GM21423 (cell line): ENCODE results near the gene SLC10A3.
"Not testable (repeated sequence)": the region's sequence is repeated elsewhere in the genome, so short reads cannot be mapped to it uniquely, and the experiment has no call there.

Experiments used
- ATAC-seq: cut with Tn5 transposase; IDR thresholded peaks from one replicate; pipeline ENCODE4 v1.9.1; 2021; ENCODE audit warnings: mild to moderate bottlenecking, moderate library complexity; ENCODE audit not compliant: unreplicated experiment

Gene SLC10A3

DNA sequence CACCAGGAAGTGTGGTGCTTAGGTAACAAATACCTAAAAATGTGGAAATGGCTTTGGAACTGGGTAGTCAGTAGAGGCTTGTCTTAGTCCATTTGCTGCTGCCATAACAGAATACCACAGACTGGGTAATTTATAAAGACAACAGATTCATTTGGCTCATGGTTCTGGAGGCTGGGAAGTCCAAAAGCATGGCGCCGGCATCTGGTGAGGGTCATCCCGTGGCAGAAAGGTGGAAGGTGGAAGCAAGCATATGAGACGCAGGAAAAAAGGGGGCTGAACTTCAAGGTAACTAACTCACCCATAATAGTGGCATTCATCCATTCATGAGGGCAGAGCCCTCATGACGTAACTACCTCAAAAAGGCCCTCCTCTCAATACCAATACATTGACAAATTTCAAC lies 19.0 kb upstream of the SLC10A3 start:
- ATAC-seq = no peak

DNA sequence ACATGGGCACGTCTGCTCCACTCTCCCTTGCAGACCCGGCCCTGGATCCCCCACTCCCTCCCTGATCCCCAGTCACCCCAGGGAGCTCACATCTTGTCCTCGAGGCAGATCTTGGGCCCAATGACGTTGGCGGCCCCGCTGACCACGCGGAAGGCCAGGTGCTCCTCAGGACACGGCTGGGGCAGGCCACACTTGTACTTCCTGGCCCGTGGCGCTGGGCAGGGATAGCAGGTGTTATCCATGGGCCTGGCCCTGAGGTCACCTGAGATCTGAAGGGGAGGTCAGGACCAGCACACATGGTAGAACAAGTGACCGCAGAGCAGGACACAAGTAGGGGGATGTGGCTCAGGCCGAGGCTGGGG lies 17.9 kb upstream of the SLC10A3 start:
- ATAC-seq = no peak

DNA sequence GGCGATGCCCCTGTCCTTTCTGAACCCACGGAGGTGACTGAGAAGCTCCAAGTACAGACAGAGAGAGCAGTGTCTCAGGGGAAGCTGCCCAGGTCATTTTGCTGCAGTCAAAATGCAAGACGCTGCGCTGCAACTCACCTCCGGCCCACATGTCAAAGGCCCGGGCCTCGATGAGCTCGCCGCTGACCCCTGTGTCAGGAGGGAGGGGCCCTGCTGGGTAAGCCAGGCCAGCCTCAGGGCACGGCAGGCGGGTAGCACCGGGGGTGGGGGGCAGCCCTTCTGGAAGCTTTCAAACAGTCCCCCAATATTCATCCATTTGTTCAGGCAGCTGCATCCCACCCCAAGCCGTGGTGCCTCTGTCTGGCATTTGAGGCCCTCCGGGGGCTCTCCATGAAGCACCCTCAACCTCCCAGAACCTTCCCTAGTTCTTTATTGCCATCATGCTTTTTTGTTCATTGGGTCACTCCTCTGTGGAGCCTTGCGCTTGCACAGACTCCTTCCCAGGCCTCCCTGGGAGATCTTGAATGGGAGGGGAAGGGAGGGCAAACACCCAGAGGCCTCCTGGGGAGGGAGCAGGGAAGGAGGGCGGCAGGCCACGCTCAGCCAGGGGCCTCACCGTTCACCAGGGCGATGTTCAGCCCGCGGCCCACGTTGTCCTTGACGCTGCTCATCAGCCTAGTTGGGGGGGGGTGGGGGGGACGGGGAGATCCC lies 17.4 kb upstream of the SLC10A3 start:
- no peak for ATAC-seq

DNA sequence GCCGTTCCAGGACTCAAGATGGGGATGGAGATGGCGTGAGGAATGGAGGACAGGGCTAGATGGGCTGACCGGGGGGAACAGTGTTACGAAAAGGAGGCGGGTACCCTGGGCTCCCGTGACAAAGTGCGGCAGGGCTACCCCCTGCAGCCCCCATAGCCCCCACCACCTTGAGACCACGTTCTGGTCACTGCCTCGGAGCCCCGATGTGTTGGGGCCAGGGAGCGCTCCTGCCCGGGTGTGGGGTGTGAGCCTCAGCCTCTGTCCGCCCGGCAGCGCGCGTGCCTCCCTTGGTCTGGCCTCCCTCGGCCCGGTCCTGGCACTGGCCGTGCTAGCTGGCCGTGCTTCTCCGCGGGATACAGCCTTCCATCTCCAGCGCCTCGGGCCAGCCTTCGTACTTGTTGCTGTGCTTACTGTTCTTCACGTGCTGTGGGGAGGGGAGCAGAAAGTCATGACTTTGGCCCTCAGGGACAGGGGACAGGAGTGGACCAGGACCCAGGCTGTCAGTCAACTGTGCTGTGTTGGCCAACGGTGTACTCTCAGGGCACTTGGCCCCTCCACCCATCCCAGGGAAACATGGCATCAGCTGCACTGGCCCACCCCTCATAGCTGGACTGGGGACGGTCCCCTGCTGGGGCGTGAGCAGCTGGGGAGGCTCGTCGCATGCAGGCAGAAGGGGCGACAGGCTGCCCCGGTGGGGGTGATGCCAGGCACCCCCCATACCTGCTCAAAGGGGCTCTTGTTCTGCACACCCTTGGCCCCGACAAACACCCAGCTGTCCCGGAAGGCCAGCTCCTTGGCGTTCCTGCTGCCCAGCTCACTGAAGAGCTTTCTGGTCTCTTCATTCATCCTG lies 16.3 kb upstream of the SLC10A3 start:
- no peak for ATAC-seq

DNA sequence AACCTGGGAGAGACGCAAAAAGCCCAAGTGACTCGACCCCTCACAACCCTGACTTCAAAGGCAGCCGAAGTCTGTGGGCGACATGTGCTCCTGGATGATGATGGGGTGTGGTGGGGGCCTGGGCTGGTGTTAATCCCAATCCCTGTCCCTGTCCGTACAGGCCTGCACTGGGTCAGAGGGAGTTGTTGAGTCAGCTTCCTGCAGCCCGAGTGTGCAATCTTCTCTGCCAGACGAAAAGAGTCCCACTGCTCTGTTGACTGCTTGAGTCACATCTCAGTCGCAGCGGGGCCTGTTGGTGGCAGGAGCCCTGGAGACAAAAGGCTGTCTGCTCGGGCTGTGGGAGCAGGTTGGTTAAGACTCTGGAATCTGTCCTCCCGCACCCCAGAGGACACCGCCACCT lies 15.3 kb upstream of the SLC10A3 start:
- no peak for ATAC-seq

DNA sequence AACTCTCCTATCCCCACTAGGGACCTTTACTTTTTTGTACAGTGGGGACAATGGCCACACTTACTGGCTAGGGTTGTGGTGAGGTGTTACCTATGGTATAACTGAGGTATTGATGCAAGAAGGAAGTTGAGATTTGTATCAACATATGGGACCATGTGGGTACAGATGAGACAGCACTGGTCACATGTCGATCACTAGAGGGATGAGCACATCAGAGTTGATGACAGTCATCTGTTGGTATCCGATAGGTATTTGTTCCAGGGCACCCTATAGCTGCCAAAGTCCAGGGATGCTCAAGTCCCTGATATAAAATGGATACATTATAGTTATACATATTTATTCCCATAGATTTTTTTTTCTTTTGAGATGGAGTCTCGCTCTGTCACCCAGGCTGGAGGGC lies 12.6 kb upstream of the SLC10A3 start:
- no peak for ATAC-seq

DNA sequence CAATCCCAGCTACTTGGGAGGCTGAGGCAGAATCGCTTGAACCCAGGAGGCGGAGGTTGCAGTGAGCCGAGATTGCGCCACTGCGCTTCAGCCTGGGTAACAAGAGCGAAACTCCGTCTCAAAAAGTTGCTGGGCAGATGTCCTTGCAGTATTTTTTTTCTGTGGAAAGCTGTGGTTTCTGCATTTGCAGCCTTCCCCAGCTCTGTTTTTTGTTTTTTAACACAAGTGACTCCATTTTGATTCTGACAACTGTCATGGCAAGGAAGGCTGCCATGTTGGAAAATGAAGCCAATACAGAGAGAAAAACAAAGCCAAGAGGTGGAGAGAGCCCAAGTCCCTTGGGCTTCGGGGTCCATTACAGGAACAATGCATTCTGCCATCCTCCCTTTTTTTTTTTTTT lies 11.7 kb upstream of the SLC10A3 start:
- ATAC-seq = no peak

DNA sequence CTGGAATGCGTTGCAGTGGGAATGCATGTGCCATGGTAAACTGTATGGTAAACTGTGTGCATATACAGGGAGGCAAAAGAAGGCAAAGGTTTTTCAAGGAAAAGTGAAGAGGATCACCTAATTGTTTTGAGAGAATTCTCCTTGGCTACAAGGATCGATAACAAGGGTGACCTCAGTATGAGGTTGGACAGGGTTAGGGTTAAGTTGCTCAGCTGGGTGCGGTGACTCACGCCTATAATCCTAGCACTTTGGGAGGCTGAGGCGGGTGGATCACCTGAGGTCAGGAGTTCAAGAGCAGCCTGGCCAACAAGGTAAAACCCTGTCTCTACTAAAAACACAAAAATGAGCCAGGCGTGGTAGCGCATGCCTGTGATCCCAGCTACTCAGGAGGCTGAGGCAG lies 11.0 kb upstream of the SLC10A3 start:
- not testable (repeated sequence) for ATAC-seq

DNA sequence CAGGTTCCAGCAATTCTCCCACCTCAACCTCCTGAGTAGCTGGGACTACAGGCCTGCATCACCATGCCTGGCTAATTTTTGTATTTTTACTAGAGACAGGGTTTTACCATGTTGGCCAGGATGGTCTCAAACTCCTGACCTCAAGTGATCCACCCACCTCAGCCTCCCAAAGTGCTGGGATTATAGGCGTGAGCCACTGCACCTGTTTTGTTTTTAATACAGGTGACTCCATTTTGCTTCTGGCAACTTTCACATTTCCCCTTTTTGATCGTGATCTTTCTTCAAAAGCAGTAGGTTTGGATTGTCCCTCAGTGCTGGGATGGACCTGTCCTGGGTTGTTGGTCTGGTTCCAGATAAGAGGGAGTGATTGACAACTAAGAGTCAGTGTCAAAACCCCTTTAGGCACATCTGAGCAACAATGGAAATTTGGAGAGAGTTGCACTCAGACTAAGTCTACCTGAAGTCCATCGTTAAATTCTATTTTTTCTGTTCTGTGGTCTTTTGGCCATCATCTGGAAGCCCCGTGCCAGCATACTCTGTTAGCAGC lies 6.2 kb upstream of the SLC10A3 start:
- not testable (repeated sequence) for ATAC-seq

DNA sequence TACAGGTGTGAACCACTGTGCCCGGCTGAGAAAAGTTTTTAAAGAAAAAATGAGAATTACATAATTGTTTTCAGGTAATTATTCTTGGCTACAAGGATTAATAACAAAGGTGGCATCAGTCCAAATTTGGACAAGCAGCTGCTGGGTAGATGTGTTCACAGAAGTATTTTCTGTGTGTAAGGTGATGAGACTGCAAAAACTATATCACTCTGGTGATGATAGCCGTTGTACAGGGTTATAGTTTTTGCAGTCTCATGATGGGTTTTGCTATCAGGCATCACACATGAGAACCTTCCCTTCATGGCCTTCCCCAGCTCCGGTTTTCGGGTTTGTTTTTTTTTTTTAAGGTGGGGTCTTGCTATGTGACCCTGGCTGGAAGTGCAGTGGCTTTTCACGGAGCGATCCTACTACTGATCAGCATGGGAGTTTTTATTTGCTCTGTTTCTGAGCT lies 5.1 kb upstream of the SLC10A3 start:
- ATAC-seq = no peak

DNA sequence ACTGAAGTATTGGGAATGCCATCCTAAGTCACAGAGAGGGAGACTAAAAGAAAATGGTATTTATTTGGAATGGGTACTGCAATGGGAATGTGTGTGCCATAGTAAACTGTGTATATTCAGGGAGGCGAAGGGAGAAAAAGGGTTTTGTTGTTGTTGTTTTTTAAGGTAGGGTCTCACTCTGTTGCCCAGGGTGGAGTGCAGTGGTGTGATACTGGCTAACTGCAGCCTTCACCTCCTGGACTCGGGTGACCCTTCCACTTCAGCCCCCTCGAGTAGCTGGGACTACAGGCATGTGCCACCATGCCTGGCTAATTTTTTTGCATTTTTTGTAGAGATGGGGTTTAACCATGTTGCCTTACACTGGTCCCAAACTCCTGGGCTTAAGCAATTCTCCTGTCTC lies 4.3 kb upstream of the SLC10A3 start:
- ATAC-seq = no peak

DNA sequence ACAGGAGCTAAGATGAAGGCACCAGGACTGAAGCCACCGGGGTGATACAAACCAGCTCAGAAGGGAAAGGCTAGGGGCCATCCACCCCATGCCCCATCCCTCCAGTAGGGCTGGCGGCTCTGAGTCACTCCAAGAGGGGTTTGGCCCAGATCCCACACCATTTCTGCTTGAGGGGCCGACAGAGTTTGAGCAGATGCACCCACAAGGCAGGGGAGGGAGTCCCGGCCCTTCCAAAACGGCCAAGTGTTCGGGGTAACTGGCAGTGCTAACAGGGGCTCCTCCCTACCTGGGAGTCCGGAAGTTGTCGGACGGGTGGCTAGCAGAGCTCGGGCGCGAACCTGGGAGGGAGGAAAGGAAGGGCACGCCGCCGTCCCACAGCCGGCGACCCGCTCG lies 412 bp downstream of the SLC10A3 start:
- peak; percentile 16 for ATAC-seq

DNA sequence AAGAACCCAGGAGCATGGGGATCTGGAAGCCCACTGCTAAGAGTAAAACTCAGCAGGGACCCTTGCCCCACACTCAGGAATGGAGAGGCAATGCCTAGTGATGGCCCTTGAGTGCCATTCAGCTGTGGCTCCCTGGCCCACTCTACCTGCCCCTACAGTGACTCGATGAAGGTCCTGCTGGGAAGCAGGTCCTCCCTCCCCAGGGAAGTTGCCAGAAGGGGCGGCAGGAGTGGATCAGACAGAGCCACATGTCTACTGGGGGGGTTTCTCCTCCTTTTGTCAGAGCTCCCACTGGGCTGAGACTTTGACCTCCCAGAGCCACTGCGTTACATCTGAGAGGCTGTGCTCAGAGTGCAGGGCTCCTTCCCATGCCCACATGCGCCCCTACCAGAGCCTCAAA lies 1.2 kb downstream of the SLC10A3 start:
- no peak for ATAC-seq

DNA sequence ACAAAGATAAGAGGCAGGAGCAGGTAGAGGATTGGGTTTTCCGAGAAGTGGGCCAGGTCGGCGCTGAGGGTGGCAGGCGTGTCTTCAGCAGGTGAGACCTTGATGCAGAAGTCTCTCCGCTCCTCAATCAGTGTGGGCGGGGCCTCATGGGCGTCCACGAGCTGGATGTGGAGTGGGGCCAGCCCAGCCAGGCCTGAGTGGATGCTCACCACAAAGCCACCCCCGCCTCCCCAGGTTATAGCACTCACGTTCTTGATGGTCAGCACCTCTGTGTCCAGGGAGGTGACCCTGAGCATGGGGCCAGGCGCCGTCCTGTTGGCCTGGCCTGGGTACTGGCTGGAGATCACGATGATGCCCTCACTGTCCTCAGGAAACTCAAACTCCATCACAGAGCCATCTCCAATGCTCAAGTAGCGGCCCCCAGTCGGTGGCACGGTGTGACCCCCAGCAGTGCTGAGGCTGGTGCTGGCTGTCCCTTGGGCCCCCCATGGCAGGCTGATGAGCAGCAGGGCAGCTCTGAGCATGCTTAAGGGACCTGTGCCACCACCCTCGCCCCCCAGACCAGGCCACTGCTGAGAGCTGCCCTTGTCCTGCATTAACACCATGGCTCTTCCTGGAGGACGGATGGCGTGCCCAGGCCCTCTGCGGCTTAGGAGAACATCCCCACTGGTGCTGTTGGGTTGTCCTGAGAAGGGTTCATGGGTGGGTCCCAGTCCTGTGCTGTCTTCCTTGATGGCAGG lies 1.9 kb downstream of the SLC10A3 start:
- no peak for ATAC-seq

DNA sequence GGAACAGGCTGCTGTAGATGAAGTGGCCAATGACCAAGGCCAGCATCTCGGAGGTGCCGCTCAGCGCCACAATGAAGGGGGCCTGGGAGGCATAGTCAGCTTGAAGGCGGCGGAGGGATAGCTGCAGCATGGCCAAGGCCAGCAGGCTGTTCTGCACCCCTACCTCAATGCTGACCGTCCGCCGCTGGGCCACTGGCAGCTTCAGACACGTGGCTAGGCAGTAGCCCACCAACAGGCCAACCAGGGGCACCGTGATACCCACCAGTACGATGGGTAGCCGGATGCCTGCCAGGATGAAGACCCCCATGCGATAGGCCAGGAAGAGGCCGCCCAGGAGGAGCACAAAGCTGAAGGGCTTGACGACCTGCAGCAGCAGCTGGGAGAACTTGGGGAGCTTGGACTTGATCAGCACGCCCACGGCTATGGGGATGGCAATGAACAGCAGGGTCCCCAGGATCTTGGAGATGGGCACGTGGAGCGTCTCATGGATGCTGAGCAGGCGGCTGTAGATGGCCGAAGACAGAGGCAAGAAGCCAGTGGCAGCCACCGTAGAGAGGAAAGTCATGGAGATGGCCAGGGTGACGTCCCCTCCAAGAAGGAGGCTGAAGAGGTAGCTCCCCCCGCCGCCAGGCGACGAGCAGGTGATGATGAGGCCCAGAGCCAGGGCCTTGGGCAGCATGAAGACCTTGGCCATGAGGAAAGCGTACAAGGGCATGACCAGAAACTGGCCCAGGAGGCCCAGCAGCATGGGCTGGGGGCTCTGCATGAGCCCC lies 2.7 kb downstream of the SLC10A3 start:
- ATAC-seq = no peak

DNA sequence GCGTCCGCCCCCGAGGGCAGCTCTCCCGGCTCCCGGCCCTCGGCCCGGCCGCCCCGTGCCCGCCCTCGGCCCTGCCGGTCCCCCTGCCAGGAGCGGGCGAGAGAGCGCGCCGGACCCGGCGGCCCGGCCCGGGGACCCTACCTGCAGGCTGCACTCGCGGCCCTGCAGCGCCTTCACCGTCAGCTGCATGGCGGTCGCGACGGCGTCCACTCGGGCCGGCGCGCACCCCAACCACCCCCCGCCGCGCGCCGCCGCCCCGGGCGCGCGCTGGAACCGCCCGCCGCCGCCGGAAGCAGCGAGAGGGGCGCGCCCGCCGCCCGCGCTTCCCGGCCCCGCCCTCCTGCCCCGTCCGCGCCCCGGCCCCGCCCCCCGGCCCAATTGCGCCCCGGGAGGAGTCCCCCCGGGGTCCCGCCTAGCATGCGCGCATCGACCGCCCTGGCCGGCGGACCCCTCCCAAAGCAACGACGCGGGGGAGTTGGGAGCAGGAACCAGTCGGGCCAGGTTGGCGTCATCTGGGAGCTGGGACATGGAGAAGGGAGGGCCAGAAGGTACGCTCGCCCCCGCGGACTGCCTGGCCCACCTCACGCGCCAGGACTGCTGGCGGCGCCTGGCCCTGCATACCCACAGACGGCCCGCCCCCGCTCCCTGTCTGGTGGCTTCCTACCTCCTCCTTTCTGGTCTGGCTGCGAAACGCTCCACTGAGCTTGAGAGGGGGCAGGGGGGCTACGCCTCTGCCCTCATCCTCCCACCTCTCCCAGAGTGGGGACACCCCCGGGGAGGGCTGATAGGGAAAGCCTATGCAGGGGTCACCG lies 3.8 kb downstream of the SLC10A3 start, which contains the start of gene UBL4A:
Gene UBL4A (minus strand): TSS at position 220 of the 812 bp plus-strand sequence. CDS start 31 bp downstream, at position 189.
- peak; percentile 31 for ATAC-seq

DNA sequence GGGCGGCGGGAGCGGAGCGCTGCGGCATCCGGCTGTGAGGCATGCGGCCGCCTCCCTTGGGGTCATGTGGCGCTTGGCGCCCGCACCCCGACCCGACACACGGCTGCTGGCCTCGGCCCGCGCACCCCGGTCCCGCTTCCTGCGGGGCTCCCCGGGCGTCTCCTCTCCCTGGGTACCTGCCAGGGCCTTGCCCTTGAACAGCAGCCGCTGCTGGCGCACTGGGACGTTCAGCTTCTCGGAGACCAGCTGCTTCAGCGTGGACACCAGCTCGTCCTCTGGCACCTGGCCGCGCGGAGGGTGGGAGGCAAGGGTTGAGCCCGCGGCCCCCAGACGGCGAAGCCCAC lies 4.4 kb downstream of the SLC10A3 start:
- peak; percentile 5 for ATAC-seq

DNA sequence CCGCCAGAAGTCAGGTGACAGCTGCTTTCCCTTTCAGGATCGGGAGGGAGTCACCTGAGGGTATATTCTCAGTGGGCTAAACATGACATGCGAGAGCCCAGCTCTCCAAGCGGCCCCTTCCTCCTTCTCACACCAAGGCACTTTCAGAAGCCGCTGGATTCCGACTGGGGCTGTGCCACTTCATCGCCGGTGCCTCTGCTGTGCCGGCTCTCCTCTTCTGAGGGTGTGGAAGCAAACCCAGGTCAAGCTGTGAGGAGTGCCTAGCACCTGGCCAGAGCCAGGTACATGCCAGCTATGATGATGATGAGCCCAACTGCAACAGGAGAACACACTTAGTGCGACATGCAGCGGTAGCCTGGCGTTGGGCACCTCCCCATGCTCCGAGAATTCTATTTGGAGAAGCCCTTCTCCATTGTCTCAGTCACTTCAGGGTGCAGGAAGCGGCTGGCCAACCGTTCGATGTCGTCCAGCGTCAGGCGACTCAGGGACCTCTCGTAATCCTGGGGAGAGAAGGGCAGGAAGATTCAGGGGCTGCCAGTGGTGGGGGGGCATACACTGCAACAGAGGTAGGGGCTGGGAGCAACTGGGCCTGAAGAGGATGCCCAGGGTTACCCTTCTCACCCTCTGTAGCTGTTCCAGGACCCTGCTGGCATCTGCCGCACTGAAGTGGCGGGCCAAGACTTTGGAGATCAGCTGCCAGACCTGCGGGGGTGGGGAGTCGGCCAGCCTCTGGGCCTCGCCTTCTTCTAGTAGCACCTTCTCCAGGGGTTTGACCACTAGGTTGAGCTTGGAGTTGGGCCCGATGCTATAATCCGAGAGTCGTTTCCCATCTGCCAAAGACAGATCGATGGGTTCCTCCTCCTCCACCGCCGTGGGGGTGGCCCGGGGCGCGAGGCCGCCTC lies 5.0 kb downstream of the SLC10A3 start:
- ATAC-seq = no peak
